ENCODE data around the gene PREPL.

DNA sequence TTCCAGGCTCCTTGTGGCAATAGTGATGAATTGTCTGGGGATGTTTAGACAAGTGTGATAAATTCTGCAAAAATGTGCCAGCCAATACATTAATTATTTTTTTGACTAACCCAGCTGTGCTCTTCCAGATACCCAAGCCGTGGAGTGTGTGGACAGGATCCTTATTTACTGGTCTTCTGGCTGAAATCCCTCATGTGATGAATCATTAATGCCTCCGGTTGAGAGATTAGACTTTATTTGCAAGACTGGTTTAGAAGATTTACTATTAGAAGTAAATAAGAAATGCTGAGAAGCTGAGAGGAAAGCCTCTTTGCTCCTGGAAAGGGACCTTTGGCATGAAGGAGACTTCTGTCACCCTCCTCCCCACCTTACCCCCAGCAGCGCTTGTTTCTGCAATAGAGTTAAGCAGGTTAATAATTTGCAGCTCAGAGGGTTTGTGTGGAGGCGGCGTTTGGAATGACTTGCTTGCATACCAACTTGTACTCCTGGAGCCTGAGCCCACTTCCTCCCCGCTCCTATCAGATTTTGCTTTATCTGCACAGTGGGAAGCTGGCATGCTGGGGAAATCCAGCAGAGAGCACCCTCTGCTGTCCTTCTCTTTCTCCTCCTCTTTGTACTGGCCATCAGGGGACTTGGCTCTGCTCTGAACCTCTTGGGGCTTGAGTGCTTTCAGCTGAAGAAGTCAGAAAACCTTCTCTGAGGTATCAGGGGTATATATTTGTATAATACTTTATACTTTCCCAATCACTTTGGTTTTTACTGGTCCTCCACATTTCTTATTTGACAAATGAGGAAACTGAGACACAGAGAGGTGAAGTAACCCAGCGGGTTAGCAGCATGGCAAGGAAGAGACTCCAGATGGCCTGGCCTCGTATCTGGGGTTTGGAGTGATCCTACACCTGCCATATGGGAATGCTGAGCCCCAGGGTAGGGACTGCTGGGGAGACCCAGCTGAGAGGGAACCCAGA lies 69.7 kb downstream of the PREPL start:
- TF ChIP-seq, protein P1, sequence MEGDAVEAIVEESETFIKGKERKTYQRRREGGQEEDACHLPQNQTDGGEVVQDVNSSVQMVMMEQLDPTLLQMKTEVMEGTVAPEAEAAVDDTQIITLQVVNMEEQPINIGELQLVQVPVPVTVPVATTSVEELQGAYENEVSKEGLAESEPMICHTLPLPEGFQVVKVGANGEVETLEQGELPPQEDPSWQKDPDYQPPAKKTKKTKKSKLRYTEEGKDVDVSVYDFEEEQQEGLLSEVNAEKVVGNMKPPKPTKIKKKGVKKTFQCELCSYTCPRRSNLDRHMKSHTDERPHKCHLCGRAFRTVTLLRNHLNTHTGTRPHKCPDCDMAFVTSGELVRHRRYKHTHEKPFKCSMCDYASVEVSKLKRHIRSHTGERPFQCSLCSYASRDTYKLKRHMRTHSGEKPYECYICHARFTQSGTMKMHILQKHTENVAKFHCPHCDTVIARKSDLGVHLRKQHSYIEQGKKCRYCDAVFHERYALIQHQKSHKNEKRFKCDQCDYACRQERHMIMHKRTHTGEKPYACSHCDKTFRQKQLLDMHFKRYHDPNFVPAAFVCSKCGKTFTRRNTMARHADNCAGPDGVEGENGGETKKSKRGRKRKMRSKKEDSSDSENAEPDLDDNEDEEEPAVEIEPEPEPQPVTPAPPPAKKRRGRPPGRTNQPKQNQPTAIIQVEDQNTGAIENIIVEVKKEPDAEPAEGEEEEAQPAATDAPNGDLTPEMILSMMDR (IDR thresholded peaks at IDR 0.05) = peak in 4 of 6 experiments; percentile 23 to 81 (median 72)
- TF ChIP-seq POLR2A (IDR thresholded peaks at IDR 0.05) = no peak

All from Peyer's patch (tissue), 4 donors.